ENCODE data around the gene CARS1.
"Not testable (repeated sequence)": the region's sequence is repeated elsewhere in the genome, so short reads cannot be mapped to it uniquely, and the experiment has no call there.

CARS1 gene

DNA sequence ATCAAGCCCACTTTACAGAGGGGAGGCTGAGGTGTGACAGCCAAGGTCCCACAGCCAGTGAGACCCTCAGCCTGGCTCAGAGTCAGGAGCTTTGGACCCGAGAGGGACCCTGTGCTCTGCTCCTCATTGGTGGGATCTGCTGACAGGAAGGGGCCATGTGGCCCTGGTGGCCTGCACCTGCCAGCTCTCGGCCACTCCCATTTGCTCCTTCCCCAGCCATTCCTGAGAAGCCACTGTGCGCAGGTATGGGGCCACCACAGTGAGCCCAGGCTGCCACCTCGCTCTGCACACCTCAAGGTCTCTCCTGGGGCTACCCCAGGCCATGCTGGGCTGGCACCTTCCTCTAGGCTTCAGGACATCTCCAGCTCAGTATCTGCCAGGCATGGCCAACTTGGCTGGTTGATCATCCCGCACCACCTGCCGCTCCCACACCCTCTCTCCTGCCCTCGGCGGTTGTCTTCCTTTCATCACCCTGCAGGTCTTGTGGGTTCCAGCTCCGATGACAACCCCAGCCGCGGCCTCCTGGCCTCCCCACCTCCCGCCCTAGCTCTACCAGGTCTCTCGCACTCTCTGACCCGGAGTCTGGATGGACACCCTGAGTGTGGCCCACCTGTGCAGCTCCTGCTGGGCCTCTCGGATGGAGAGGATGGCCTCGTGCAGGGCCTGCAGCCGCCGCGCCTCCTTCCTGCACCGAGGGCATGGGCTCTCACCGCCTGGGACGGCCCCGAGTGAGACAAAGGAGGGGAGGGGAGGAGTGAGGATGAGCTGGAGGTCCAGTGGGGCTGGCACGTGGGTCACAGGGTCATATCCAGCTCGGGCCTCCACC lies 32.2 kb upstream of the CARS1 start:
- no peak for DNase-seq

DNA sequence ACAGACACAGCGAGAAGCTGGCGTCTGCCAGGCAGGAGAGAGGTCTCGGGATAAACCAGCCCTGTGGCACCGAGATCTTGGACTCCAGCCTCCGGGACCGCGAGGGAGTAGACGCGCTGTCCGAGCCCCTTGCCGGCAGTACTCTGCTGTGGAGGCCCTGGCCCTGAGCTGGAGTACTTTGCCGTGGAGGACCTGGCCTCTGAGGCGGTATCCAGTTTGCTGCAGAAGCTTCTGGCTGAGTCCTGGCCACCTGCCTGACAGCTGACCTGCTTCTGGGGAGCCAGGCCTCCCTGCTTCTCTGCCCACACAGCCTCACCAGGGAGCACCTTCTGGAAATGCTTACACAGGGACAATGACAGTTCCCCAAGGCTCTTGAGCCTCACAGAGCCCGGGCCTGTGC lies 31.6 kb upstream of the CARS1 start:
- no peak for DNase-seq

DNA sequence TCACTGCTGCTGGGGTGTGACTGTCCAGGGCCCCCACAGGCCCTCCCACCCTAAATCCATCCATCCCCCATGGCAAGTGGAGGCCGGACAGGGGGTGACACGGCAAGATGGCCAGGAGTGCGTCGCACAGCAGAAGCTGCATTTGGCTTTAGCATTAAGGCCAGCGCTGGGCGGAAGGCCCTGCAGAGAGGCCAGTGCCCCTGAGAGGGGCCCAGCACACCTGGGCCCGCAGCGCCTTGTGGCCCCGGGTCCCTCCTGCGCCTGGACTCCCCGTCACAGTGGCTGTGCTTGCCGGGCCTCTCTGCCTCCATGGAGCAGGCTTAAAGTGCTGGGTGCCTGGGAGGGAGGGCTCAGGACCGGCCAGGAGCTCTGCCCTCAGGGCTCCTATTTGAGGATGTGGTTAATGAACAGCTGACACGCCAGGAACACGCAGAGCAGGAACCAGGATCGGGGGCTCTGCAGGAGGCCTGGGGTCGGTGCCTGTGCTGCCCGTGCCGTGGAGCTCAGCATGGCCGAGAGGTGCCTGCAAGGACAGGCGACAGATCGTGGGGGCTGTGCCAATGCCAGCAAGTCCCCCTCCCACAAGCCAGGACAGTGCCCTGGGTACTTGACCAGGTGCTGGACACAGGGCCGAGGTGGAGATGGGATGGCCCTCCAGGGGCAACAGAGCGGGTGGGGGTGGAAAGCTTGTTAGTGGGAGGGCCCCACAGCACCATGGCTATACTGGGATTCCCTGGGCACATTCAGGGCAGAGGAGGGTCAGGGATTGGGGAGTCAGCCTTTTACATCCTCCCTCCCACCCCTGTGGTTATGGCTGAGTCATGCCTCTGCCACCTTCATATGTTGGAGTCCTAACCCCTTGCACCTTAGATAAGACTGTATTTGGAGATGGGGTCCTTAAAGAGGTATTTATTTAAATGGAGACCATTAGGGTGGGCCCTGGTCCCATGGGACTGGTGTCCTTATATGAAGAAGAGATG lies 30.9 kb upstream of the CARS1 start:
- no peak for DNase-seq

DNA sequence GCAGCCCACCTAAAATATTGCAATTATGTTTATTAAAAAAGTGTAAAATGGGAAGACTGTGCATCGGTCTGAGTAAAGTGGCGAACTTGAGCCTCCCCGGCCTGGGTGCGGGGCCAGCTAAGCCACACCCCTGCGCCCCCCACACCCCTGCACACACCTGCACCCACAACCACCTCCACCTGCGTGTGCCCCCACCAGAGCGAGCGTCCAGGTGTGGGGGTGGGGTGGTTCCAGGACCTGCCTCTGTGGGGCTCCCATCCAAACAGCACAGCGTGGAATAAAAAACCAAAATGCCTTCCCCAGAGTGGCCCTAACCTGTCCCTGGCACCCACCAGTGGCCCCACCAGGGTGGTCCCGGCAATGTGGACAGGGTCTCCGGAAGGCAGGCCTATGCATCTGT lies 30.1 kb upstream of the CARS1 start:
- no peak for DNase-seq

DNA sequence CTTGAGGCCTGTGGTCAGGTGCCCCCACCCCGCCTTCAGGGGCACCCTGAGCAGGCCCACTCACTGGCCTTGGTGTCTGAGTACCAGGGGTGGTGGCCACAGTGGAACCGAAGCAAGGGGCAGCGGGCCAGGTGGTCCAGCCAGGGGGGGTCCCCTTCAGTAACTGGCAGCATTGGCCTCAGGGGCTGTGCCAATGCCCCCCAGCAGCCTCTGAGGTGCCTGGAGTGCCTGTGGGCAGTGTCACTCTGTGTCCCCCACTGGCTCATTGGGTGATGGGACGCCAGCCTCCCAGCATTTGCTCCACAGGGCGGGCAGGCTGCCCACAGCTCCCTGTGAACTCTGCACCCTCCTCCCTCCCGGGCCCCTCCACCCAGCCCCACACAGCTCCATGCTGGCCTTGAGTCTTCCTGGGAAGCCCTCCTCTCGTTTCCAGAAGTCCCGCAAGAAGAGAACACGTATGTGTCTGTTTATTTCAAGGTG lies 29.5 kb upstream of the CARS1 start:
- DNase-seq, result no peak

DNA sequence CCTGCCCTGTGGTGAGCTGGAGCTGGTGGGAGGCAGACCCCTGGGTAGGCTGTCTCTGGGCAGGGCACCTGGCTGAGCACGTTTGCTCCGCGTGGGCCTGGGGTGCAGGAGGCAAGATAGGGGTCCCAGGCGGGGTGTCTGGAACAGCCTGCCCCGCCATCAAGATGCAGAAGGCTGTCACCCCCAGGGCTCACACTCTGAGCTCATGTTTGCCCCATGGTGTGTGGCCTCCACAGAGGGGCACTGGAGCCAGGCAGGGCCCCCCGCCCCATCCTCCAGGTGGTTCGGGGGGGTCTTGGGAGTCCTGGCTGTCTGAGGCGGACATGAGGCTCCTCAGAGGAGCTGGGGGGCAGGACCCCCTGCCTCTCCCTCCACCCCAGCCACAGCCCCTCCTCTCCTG lies 28.9 kb upstream of the CARS1 start:
- no peak for DNase-seq

DNA sequence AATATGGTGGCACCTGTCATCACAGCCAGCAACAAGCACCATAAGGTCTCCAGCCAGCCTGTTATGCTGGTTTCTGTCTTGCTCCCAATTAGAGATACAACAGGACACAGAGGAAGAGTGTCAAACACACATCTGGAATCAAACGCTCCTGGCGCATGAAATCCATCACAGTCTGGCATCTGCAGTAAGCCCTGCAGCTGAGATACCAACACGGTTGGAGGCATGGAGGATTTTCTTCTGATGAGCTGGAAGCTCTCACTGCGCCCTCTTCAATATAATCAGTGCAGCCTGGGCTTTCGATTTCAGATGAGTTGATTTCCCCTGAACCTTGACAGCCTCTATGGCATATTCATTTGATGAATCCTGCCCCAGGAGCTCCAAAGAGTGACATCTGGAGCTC lies 27.8 kb upstream of the CARS1 start:
- DNase-seq, result peak in 1 of 2 experiments; percentile 10

DNA sequence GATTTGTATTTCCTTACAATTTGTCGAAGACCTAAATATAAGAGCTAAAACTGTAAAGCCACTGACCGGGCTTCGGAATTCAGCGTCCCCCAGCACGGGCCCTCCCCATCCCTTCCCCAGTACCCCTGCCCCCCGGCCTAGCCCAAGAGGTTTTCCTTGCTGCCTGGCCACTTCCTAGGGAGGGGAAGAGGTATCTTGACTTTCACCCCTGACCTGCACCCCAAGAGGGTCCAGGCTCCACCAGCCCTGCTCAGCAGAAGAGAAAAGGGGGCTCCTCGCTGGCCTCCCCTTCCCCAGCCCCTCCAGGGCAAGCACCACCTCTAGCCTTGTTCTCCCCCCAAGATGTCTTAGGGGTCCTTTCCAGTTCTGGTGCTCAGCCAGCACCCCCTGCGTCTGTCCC lies 26.1 kb upstream of the CARS1 start:
- no peak for DNase-seq

DNA sequence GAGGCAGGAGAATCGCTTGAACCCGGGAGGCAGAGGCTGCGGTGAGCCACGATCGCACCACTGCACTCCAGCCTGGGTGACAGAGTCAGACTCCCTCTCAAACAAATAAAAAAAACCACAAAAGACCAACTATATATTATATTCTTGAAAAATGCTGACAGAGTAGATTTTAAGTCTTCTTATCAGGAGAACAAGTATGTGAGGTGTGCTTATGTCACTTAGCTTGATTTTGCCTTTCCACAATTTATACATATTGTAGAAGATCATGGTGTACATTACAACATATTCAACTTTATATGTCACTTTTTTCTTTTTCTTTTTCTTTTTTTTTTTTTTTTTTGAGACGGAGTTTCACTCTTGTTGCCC lies 24.1 kb upstream of the CARS1 start:
- no peak for DNase-seq

DNA sequence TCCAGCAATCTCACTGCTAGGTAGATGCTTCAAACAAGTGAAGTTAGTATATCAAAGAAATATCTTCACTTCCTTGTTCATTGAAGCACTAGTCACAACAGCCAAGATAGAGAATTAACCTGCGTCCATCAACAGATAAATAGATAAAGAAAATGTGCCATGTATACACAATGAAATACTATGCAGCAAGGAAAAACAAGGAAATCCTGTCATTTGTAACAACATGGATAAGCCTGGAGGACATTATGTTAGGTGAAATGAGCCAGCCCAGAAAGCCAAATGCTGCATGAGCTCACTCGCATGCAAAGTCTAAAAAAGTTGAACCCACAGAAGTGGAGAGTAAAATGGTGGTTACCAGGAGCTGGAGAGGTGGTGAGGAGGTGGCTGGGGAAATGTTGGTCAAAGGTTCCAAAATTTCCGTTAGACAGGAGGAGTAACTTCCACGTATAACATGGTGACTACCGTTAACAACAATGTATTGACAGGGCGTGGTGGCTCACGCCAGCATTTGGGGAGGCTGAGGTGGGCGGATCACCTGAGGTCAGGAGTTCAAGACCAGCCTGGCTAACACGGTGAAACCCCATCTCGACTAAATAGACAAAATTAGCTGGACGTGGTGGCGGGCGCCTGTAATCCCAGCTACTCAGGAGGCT lies 23.6 kb upstream of the CARS1 start:
- DNase-seq, result no peak

DNA sequence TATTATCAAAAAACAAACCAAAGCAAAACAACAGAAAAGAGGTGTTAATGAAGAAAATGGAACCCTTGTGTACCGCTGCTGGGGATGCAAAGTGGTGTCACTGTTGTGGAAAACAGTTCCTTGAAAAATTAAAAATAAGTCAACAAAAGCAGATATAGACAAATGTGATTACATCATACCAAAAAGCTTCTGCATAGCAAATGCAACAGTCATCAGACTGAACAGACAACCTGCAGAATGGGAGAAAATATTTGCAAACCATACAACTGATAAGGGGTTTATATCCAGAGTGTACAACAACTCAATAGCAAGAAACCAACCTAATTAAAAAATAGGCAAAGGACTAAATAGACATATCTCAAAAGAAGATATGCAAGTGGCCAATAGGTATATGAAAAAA lies 22.9 kb upstream of the CARS1 start:
- DNase-seq, result no peak

DNA sequence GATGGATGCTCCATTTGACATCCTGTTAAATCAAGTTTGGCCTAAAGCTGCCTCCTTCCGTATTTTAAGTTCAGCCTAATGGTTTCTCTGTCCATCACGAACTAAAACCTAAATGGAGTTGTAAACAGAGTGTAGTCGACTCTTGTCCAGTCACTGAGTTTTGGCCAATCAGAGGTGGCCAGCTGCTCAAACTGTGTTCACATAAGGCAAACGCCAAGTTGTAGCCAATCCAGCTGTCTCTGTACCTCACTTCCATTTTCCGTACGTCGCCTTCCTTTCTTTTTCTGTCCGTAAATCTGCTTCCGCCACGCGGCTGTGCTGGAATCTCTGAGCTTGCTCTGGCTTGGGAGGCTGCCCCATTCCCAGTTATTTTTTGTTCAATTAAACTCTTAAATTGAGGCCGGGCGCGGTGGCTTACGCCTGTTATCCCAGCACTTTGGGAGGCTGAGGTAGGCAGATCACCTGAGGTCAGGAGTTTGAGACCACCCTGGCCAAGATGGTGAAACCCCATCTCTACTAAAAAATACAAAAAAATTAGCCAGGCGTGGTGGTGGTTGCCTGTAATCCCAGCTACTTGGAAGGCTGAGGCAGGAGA lies 20.7 kb upstream of the CARS1 start:
- DNase-seq, result no peak

DNA sequence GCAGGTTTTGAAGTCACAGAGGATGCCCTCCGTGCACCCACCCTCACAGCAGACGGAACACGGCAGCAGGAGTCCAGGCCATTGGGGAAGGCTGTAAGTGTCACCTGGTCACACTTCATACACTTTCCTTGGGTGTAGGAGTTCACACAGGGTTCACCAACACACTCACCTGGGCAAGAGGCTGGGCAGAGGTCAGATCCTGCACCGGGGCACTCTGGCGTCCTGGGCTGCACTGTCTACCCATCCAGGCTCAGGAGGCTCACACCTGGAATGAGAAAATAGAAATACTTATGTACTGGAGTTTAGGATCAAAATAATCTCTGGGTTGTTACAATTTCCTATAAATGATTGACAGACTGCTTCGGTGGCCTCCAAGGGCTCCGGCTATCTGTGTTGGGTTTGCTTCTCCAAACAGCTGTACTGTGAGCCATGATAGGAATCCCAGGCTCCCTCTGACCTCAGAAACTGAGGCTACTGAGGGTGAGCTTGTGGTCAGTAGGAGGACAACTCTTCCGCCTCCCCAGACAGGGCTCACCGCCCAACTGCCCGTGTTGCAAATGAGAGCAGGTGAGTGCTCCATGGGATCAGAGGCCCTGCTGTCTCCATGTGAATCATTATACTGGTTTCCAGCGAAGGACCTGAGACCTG lies 20.1 kb upstream of the CARS1 start:
- no peak for DNase-seq

DNA sequence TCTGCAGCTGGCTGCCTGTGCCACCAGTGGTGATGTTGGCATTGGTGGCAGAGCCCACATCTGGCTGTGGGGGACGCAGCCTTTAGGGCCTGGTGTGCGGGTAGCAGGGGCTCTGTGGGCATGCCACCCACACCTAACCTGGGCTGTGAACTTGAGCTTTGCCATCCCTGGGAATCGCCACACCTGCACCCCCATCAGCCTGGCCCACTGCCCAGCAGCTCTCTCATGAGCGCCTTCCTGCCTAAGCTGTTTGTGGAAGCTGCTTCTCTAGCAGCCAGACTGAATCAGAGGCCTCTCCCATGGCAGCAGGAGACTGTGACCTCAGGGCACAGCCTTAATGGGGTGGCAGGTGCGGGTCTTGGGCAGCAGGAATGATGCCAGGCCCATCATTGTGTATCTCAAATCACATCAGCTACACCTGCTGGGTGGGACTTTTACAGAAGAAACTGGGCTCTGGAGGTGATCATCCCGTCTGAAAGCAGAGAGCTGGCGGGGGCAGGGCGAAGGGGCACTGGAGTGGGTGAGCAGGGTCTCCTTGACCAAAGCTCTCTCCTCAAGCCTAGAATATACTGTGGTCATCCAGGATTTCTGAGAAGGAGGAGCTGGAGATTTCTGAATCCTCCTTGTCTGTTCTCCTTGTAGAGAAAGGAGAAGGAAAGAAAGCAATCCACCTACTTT lies 17.8 kb upstream of the CARS1 start:
- DNase-seq, result no peak

DNA sequence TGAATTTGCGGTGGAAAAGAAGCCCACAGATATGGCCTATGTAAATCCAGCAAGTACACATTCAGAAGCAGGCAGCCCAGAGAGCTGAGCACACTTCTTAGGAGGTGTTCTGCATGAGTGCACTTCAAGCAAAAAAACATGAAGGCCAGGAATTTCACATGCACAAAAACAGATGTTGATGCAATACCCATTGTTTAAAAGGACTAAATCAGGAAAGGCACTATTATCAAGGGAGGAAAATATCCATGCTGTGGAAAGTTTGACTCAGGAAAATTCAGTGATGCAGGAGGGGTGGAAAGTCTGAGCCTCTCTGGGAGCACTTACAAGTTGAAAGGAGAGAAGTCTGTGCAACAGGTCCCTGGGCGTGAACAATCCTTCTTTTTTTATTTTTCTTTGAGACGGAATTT lies 15.8 kb upstream of the CARS1 start:
- DNase-seq, result no peak

DNA sequence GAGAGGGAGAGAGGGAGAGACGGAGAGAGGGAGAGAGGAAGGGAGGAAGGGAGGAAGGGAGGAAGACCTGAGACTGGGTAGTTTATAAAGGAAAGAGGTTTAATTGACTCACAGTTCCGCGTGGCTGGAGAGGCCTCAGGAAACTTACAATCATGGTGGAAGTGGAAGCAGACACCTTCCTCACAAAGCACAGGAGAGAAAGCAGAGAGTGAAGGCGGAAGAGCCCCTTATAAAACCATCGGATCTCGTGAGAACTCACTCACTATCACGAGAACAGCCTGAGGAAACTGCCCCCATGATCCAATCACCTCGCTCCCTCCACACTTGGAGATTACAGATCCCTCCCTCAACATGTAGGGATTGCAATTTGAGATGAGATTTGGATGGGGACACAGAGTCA lies 12.2 kb upstream of the CARS1 start:
- no peak for DNase-seq

DNA sequence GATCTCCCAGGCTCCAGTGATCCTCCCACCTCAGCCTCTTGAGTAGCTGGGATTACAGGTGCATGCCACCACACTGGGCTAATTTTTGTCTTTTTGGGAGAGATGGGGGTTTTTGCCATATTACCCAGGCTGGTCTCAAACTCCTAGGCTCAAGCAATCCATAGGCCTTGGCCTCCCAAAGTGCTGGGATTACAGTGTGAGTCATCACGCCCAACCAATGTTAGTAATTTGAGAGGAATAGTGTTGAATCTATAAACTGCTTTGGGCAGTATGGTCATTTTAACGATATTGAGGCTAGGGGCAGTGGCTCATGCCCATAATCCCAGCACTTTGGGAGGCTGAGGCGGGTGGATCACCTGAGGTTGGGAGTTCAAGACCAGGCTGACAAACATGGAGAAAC lies 9.1 kb upstream of the CARS1 start:
- DNase-seq, result not testable (repeated sequence)

DNA sequence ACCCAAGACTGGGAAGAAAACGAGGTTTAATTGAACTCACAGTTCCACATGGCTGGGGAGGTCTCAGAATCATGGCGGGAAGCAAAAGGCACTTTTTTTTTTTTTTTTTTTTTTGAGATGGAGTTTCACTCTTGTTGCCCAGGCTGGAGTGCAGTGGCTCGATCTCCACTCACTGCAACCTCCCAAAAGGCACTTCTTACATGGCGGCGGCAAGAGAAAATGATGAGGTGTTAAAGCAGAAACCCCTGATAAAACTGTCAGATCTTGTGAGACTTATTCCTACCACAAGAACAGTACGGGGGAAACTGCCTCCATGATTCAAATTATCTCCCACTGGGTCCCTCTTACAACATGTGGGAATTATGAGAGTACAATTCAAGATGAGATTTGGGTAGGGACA lies 7.5 kb upstream of the CARS1 start:
- DNase-seq, result not testable (repeated sequence)

DNA sequence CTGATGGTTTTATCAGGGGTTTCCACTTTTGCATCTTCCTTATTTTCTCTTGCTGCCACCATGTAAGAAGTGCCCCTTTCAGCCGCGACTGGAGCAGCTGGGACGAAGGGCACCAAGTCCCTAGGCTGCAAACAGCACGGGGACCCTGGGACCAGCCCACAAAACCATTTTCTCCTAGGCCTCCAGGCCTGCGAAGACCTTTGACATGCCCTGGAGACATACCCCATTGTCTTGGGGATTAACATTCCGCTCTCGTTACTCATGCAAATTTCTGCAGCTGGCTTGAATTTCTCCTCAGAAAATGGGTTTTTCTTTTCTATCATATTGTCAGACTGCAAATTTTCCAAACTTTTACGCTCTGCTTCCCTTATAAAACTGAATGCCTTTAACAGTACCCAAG lies 6.7 kb upstream of the CARS1 start:
- DNase-seq, result not testable (repeated sequence)

DNA sequence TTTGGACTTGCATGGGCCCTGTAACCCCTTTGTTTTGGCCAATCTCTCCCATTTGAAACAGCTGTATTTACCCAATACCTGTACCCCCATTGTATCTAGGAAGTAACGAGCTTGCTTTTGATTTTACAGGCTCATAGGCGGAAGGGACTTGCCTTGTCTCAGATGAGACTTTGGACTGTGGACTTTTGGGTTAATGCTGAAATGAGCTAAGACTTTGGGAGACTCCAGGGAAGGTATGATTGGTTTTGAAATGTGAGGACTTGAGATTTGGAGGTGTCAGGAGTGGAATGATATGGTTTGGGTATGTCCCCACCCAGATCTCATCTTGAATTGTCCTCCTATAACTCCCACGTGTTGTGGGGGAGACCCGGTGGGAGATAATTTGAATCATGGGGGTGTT lies 6.2 kb upstream of the CARS1 start:
- DNase-seq, result not testable (repeated sequence)

DNA sequence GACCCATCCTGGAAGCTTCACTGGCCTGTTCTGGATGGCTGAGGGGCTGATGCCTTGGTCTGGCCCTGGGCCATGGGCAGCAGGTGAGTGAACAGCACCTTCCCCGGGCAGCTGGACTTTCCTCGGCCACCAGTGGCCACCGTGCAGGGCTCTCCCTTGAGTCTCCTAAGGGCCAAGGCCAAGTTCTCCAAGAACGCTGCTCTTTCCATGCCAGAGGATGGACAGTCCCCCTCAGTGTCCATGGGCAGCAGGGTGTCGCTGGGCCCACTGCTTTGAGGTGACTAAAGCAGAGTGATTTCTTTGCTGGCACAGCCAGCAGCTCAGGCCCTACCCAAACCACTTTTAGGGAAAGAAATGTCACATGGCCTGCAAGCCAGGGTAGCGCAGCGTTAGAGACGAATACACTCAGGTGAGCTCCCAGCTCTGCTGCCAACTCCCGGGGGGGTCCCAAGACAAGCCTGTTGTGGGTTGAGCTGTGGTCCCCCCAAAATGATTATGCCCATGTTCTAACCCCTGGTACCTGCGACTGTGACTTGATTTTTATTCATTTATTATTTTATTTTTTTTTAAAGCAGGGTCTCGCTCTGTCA lies 3.3 kb upstream of the CARS1 start:
- DNase-seq, result no peak
